SHP77 (cell line): ENCODE results near the gene LHX4.

Experiments
- DNase-seq, 2 experiments: peaks; one replicate each; lab custom pipeline; 2025; lab: John Stamatoyannopoulos, UW

The LHX4 gene

GRCh38 chr1:180227861-180228647, 2.0 kb upstream of the LHX4 start:
- DNase-seq = no peak

DNA sequence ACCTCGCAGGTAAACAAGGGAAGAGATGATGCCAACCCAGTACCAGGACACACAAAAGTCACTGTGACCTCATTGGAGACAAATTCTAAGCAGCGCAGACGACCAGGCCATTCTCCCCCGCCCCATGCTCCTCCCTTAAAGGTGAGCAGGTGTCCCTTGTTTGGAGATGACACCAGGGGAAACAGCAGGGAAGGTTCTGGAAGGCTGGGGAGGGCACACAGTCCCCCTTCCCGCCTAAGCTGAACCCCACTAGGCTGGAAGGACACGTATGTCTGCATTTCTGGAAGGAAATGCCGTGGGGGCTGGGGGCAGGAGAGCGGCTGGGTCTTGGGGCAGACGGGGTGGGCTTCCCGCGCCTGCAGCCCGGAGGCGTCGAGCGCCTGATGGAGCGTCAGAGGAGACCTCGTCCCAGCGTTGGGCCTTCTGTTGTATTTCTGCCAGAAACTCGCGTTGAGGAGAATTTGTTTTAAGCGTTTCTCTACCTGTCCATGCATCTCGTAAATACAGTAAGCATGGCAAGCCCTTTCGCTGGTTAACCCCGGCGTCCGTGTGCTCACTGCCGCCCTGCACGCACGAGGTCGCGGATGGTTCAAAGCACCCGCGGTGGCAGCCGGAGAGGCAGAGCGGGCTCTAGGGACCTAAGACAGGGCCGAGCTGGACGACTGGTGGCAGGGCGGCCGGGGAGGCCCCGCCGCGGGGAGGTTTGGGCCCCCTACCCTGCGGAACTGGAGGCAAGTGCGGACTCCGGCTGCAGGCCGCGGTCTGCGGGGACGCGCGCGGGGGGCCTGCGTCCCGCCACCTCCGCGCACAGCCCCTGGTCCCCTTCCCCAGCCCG, 1.2 kb upstream of the LHX4 start:
- DNase-seq = peak in 1 of 2 experiments; percentile 46

DNA sequence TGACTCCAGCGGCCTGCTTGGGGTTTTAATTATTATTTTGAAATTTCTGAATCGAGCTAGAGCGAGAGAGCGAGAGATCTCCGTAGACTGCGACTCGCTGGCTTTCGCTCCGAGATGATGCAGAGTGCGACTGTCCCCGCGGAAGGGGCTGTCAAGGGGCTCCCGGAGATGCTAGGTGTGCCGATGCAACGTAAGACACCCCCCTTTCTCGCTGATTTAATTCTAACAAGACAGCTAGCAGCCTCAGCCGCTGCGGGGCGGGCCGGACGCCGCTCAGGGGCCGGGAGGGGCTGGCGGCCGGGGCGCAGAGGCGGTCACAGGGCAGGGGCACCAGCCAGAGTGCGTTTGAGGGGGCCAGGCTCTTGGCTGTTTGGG, 339 bp downstream of the LHX4 start:
- no peak for DNase-seq

GRCh38 chr1:180230791-180231505, 884 bp downstream of the LHX4 start:
- DNase-seq = no peak

- no peak for DNase-seq
Measured at GRCh38 chr1:180231506-180231921, 1.4 kb downstream of the LHX4 start.

GRCh38 chr1:180231936-180232335, 1.9 kb downstream of the LHX4 start:
- DNase-seq = no peak

DNA sequence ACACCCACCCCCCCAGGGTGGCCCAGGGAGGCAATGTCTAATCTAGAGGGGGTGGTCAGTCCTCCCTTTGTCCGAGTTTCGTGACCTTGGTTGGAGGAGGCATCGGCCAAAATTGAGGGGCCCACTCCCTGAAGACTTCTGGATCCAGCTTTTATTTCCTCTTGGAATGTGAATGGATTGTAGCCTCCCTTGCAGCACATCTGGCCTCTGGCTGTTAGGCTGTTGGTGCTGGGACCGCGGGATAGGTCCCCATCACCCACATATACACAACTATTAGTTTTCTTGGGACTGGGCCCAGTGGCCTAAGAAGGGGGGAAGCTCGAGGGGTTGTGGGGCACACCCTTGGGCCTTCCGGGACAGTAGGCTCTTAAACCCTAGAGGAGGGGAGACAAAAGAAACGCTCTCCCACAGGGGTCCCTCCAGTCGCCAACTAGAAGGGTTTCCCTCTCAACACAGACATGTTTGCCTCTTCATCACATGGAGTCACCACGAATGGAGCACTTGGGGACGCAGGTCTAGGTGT, 2.5 kb downstream of the LHX4 start:
- no peak for DNase-seq

DNA sequence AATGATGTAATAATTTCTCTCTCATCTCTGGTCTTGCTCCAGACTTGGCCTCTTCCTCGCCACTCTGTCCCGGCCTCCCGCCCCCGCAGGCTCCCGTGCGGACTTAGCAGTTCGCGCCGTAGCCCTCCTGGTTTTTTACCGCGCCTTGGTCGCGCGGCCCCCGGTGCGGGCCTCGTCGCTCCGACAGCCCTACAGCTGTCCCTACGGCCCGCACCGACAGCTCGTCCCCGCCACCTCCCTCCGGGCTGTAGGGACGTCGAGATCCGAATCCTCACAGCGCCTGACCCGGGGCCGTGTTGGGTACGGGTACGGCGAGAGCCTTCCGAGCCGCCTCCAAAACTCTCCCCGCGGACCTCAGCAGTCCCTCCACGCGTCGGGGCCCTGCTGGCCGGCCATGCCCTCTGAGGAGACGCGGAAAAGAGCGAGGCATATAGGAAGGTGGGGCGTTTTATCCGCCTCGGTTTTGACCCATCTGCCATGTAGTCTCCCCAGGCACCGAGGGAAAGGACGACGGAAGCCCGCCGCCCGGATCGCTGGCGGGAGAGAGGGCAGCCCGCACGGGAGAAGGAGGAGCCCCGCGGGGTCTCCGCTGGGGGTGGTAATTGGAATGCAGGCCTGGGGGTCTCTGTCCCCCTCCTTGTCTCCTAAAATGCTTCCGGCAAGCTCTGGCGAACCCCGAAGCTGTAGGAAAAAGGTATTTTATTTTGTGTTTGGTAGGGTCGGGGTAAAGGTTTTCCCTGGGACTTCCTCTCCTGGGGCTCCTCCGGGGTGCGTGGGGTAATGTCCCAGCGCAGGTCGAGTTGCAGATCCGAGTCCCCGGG, 3.3 kb downstream of the LHX4 start:
- no peak for DNase-seq

DNA sequence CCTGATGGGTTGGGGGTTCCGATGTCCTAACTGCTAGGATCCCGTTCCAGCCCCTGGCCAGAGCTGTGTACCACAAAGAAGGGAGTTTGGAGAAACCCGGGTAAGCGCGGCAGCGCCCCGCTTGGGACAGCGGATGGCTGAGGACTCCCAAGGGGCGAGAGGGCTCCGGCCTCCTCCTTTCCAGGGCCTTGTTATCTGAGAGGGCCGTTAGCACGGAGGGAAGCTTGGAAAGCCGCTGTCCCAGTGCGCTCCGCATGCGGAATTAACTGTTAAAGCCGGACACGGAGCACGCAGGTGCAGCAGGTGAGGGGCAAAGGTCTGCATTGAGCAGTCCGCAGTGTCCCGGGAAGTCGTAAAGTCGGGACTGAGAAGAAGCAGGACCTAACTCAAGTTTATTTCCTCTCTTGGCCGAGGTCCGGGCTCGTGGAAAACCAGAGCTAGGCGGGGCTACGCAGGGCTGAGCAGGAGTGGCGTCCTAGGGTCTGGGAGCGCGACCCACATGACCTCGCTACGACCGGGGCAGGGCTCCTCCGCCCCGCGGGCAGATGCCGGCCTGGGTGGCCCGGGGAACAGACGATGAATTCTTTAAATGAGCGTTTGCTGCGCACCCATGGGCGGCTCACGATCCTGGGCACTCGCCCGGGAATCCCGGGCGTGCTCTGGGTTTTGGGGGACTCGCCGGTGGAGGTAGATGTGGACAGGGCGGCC, 4.5 kb downstream of the LHX4 start:
- DNase-seq = no peak

GRCh38 chr1:180235077-180235501, 5.0 kb downstream of the LHX4 start:
- no peak for DNase-seq

GRCh38 chr1:180235502-180236239, 5.6 kb downstream of the LHX4 start:
- DNase-seq = no peak

DNA sequence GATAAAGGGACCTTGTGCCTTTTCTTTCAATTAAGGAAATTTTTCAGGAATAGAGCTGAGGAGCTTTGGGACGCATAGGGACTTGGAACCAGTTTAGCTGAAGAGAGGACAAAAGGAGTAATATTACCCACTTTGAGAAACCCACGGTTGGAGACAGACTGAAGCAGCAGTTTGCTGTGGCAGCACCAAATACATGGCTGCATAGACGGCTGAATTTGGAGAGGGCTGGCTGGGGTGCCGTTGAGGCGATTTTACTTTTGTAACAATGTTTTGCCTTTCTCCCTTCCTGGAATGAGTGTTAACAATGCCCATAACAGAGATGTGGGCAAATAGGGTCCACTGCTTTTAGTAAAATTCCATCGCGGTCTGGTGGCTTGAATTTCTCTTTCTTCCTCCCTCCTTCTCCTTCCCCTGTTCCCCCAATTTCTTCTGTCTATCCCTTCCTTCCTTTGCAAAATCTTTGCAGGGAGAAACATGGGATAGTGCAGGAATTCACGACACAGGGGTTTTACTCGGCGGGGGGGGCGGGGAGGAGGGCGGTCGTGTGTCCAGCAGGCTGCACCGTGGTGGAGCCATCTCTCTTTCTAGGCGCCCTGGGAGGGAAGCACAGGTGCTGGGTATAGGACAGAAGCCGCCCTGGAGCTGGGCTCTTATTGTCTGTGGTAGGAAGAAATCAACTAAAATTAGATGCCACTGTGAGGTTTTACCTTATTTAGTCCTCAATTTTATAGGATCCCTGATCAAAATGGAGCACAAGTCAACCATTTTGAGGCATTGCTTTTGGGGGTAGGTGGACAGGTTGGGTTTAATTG, 6.8 kb downstream of the LHX4 start:
- no peak for DNase-seq

DNA sequence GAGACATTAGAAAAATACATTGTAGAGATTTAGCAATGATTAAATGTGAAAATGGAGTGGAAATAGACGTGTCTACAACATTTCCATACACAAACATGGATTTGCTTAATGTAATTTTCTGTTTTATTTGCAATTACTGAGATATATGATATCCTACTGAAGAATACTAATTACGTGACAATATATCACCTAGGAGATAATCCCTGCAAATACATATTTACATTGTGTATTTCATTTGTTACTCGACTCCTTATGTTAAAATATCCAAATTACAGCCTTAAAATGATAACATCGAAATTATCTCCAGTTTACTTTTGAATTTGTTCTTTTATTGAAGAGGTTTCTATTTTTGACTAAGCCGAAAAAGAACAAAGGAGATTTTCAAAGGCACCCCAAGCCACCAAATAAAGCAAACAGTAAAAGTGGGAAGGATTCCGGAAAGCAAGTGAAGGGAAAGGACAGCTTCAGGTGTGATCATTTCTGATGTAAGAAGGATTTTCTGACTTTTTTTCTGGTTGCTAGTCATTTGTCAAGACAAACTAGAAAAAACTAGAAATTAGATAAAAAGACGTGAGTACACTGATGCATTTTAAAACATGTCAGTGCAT, 7.9 kb downstream of the LHX4 start:
- DNase-seq = no peak

DNA sequence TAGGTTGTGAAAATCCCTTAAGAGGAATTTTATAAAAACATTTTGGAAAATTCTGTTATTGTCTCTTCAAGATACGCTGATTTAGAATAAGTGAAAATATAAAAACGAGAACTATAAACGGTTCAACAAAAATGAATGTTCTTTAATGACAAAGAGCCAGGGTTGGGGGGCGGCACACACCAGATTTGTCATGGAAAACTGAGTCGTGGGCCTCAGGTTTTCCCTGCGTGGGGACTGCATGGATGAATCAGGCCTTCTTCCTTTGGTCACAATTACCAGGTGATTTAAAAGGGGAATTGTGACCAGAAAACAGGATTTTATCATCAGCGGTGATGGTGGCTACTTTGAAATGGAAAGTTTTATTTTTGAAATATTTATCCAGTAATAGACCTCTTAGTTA, 8.6 kb downstream of the LHX4 start:
- DNase-seq = no peak

DNA sequence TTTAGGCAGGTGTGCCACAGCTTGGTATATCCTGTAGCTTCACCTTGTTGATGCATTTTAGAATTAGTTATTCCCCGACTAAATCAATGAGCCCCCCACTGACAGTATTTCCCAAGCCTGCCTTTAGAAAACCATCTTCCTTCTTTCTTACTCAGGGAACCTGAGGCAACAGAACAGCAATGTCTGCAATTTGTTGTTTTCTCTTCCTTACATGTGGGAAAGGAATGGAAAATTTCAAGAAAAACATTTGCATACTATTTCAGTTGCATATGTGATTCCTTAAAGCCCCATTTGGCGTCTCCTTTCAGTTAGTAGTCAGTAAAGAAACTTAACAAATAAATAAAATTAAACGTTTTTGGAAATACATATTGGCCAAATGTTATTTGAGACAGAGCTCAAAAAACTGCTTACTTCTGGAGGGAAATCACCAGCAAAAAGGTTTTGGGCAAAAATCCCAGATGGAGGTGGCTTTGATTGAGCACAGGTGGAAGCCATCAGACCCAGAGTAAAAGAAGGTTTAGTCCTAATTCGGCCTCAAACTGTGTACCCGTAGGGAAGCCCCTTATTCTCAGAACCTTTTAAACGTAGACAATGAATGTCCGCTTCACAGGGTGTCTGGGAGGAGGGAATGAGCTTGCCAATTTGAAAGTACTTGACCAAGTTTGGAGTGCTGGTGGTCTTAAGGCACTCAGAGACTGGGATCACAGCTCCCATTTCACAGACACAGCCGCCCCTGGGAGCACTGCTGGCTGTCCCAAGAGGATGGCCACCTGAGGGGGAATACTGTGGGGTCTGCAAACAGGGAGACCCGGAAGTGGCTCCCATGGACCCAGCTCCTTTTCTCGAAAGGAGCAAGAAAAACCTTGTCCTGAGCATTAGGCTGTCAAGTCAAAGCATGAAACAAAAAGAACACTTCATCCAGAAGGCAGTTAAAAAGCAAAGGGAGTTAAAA, 9.4 kb downstream of the LHX4 start:
- no peak for DNase-seq

DNA sequence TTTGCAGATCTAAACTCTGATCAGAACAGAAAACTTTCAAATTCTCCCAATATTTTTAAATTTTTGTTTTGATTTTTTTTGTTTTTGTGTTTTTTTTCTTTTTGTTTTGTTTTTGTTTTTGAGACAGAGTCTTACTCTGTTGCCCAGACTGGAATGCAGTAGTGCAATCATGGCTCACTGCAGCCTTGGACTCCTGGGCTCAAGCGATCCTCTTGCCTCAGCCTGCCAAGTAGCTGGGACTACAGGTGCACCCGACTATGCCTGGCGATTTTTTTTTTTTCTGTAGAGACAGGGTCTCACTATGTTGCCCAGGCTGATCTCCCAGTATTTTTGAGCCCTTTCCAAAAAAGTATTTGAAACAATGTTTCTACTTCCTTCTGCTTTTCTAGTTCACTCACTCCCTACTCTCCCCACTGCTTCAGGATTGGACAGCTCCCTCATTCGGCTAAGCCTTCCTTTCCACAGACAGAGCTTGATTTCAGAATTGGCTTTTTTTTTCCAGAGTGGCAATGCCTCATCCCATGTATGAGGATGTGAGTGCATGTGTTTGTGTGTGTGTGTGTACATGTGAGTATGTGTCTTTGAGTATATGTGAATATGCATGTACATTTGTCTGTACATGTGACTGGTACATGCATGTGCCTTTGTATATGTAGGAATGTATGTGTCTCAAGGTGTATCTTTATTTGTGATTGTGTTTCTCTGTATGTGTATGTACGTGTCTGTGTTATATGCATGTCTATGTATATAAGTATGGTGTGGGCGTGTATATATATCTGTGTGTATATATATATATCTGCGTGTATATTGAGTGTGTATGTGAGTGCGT, 11.9 kb downstream of the LHX4 start:
- no peak for DNase-seq
